IMR-90 (cell line): ENCODE measurements around the gene RIPOR2.

Source experiments
- POLR2A ChIP-seq: IDR thresholded peaks from 2 replicates; pipeline ENCODE4 v1.6.1; 2012; ENCODE audit warnings: mild to moderate bottlenecking, low read depth, low read length
- RAD21 ChIP-seq: IDR thresholded peaks from 2 replicates; pipeline ENCODE4 v1.6.1; 2012; ENCODE audit warnings: low read length, improper control_type of control experiment

DNA sequence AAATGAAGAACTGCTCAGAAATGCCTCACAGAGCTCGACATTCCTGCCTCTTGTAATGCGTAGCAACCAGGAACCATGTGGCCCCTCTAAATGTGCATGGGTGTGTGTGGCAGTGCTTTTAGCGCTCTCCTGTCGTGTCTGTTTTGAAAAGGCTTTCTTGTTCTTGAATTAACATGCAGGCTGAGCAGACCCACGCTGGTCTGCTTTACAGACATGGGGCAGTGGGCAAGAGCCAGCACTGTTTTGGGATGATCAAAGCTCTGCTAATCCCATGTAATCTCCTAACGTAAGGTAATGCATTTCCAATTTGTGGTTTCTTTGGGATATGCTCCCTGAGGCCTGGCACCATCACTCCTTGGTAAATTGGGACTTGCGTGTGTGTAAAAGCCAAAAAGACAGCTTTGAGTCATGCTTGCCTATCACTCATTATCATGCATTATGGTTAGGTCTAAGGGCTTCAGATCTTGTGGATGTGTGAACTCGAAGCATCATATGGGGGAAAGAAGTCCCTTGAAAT is 11.8 kb downstream of the RIPOR2 start:
- TF ChIP-seq RAD21 (no peak), POLR2A (no peak)
